Right lobe of liver (tissue), 6 donors: ENCODE data around the gene UBE4A. TPM values are rescaled to one million over a fixed set of nuclear protein-coding genes. Genes with fewer than 3 reads are reported as not detected.

Experiments
- ATAC-seq, 4 donors: fragments of 200-7000 bp; cut with Tn5 transposase; one replicate each; pipeline ENCODE4 v1.9.1; 2020; ENCODE audit warnings: mild to moderate bottlenecking in 4 of 4, moderate library complexity in 4 of 4
- DNase-seq, 3 donors: peaks; one replicate each; pipeline ENCODE4 v3.0.0-alpha.2; 2020
- H3K27ac ChIP-seq, 3 donors: fragments of 200-600 bp; one replicate each; pipeline ENCODE4 v1.8.0; 2022
- H3K27me3 ChIP-seq, 2 donors: fragments of 200-600 bp; one replicate each; pipeline ENCODE4 v1.8.0; 2022
- H3K36me3 ChIP-seq, 4 donors: fragments of 200-600 bp; sonication (generic) in 1 of 4; one replicate each; pipeline versions ENCODE4 v1.5.1 to v1.8.0; 2017 to 2022; ENCODE audit warnings: control low read depth in 1 of 4
- H3K4me1 ChIP-seq, 4 donors: fragments of 200-600 bp; sonication (generic) in 1 of 4; one replicate each; pipeline versions ENCODE4 v1.5.1 to v1.8.0; 2017 to 2022; ENCODE audit warnings: control low read depth in 1 of 4
- H3K4me3 ChIP-seq, 3 donors: fragments of 200-600 bp; one replicate each; pipeline ENCODE4 v1.8.0; 2022
- H3K9me3 ChIP-seq, 4 donors: fragments of 200-600 bp; sonication (generic) in 1 of 4; one replicate each; pipeline versions ENCODE4 v1.5.1 to v1.8.0; 2017 to 2022; ENCODE audit warnings: control low read depth in 1 of 4
- POLR2A ChIP-seq: fragments of 450-650 bp; IDR thresholded peaks from one replicate; pipeline ENCODE4 v1.6.1; 2017; ENCODE audit warnings: antibody characterized with exemption, mild to moderate bottlenecking
- WGBS: methylation state at CpG from one replicate; pipeline ENCODE4 v1.1.6; 2018; ENCODE audit warnings: low coverage, low lambda C conversion rate; ENCODE audit not compliant: insufficient coverage; ENCODE audit errors: missing lambda C conversion rate; 5-methylcytosine and 5-hydroxymethylcytosine counted together
- intact Hi-C, 2 donors: fragments of 100-400 bp; cut with DNase I; formaldehyde crosslinking; loops; one replicate each; pipeline versions ENCODE4 v1.11.2 to v1.14.1; 2022
- total RNA-seq, 6 experiments: library from RNA; depleted of rRNA in 2 of 6; stranded (reverse); fragments of >200 nt in 2 of 6; fragmentation: NEBNext Ultra II Directional in 3 of 6; extraction: Animal tissue kit (Norgen Biotek cat#: 25700) in 3 of 6; gene quantifications; one replicate each; pipeline versions ENCODE4 v1.1.0 to v1.2.4, GENCODE V29; 2016 to 2023
- TF ChIP-seq, protein P1 (sequence below), 4 donors: fragments of 200-600 bp in 3 of 4; fragments of 450-650 bp in 1 of 4; IDR thresholded peaks; one replicate each; pipeline versions ENCODE4 v1.5.1 to v1.8.0; 2016 to 2022; ENCODE audit warnings: antibody characterized with exemption in 4 of 4, mild to moderate bottlenecking in 2 of 4
- donor health status: DM: no; HTN: yes; CAD: no.
- donor health status: DM: no; HTN: no; CAD: no.
- donor health status: DM: no; HTN: no; CAD: no.
- donor health status: DM: no; HTN: yes; CAD: no.
- donor health status: DM: no; HTN: yes; CAD: no.

Gene UBE4A
- total RNA-seq, 6 experiments from 2014 or later = 25.5 to 36.9 (median 28.5) TPM

DNA sequence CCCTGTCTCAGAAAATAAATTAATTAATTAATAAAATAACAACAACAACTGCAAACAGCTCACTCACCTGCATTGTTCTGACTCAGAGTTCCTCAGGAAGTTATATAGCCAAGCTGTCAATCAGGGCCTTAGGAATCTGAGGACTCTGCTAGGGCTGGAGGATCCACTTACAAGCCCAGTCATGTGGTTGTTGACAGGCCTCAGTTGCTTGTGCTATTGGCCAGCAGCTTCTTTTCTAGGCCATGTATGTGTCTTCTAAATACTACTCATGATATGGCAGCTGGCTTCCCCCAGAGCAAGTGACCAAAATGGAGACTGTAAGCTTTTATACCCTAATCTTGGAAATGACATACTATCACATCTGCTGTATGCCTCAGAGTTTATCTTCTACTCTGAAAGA, 21.2 kb downstream of the UBE4A start:
- Histone ChIP-seq H3K27ac (no peak overlapping the region), H3K9me3 (no peaks in the 10 kb centered on the region), H3K4me3 (no peak overlapping the region), H3K36me3 (peaks cover 6 to 91% (median 52%) of the 10 kb centered on the region in 4 donors), H3K27me3 (no peaks in the 10 kb centered on the region), H3K4me1 (no peaks in the 10 kb centered on the region)
- ATAC-seq = no peak
- DNase-seq = no peak
- intact Hi-C loops = loop anchor here in 1 of 2 donors (10.0 kb wide), 1 partner anchor 124 kb away; no protein-coding TSS in a partner anchor
- TF ChIP-seq, protein P1, sequence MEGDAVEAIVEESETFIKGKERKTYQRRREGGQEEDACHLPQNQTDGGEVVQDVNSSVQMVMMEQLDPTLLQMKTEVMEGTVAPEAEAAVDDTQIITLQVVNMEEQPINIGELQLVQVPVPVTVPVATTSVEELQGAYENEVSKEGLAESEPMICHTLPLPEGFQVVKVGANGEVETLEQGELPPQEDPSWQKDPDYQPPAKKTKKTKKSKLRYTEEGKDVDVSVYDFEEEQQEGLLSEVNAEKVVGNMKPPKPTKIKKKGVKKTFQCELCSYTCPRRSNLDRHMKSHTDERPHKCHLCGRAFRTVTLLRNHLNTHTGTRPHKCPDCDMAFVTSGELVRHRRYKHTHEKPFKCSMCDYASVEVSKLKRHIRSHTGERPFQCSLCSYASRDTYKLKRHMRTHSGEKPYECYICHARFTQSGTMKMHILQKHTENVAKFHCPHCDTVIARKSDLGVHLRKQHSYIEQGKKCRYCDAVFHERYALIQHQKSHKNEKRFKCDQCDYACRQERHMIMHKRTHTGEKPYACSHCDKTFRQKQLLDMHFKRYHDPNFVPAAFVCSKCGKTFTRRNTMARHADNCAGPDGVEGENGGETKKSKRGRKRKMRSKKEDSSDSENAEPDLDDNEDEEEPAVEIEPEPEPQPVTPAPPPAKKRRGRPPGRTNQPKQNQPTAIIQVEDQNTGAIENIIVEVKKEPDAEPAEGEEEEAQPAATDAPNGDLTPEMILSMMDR (IDR thresholded peaks at IDR 0.05) = no peak
- no peak for TF ChIP-seq POLR2A

DNA sequence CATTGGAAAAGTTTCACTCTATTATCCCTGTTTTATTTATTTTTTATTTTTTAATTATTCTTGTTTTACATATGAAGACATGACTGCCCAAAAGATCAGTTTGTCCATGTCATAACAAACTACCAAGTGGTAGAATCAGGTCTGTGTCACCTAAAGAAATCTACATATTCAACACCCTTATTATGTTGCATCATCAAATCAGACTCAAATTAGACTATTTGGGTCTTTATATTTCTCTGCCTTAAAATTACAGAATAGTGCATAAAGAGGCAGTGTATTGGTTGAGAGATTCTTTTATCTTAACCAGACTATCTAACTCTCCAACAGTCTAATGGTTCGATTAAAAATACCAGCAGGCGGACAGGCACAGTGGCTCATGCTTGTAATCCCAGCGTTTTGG, 23.6 kb downstream of the UBE4A start:
- H3K27me3 ChIP-seq = no peaks in the 10 kb centered on the region
- WGBS = 80% methylated on average over 3 of the region's 3 CpGs
- H3K4me3 ChIP-seq = no peak overlapping the region
- TF ChIP-seq, protein P1 (IDR thresholded peaks at IDR 0.05) = no peak
- TF ChIP-seq POLR2A = no peak
- no peaks in the 10 kb centered on the region for H3K4me1 ChIP-seq
- ATAC-seq = no peak
- peaks cover 6 to 98% (median 60%) of the 10 kb centered on the region in 4 donors for H3K36me3 ChIP-seq
- no peak overlapping the region for H3K27ac ChIP-seq
- no peak for DNase-seq
- intact Hi-C loops = loop anchor here in 1 of 2 donors (10.0 kb wide), 1 partner anchor 122 kb away; no protein-coding TSS in a partner anchor
- no peaks in the 10 kb centered on the region for H3K9me3 ChIP-seq

DNA sequence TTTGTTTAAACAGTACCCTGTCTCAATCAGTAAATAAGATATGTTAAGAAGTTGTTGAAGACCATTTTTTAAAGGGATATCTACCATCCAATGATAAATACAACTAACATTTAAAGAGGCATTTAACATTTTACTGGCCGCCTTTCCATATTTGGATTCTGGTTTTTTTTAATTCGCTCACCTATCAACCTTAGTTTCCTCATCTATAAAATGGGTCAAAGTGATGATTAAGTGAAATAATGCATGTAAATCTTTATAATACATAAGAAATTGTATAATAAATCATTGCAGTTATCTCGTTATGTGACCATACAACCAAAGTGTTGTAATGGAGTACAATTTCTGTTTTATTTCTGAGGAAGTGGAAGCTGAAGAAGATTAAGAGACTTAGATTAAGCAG, 24.3 kb downstream of the UBE4A start:
- no peak overlapping the region for H3K4me3 ChIP-seq
- H3K36me3 ChIP-seq = peaks cover 2 to 98% (median 55%) of the 10 kb centered on the region in 4 donors
- H3K9me3 ChIP-seq = no peaks in the 10 kb centered on the region
- H3K27me3 ChIP-seq = no peaks in the 10 kb centered on the region
- intact Hi-C loops = loop anchor here in 1 of 2 donors (10.0 kb wide), 1 partner anchor 121 kb away; no protein-coding TSS in a partner anchor
- 94% methylated on average over 3 of the region's 3 CpGs for WGBS
- TF ChIP-seq, protein P1 (IDR thresholded peaks at IDR 0.05) = no peak
- no peak for TF ChIP-seq POLR2A
- no peaks in the 10 kb centered on the region for H3K4me1 ChIP-seq
- DNase-seq (no peak), ATAC-seq (no peak)
- H3K27ac ChIP-seq = no peak overlapping the region

DNA sequence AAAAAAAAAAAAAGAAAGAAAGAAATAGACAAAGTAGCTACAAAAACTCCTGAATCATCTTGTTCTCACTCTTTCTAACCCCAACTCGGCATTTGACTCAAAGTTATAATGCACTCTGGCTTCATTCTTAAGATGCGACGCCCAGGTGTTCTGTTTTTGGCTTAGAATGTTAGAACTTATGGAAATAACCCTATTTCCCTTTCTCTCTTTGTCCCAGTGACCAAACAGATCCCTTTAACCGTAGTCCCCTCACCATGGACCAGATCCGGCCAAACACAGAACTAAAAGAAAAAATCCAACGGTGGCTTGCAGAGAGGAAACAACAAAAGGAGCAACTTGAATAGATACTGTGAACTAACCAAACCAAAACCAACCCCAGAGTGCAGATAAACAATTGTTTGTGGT, 36.7 kb downstream of the UBE4A start:
- no peak overlapping the region for H3K27ac ChIP-seq
- peaks cover 3 to 61% (median 26%) of the 10 kb centered on the region in 4 donors for H3K36me3 ChIP-seq

More for the DNA sequence above, 36.7 kb downstream of the UBE4A start:
- TF ChIP-seq, protein P1 (IDR thresholded peaks at IDR 0.05) = no peak
- TF ChIP-seq POLR2A = no peak
- intact Hi-C loops = no loop called here
- no peak overlapping the region for H3K4me3 ChIP-seq
- no peak for ATAC-seq
- no peaks in the 10 kb centered on the region for H3K9me3 ChIP-seq
- DNase-seq = no peak
- peaks cover 0 to 6% (median 0%) of the 10 kb centered on the region in 4 donors for H3K4me1 ChIP-seq
- no peaks in the 10 kb centered on the region for H3K27me3 ChIP-seq
- WGBS = 88% methylated on average over 6 of the region's 6 CpGs
